OCI-LY7 (cell line): ENCODE results near the gene PODXL. TPM values are rescaled to one million over a fixed set of nuclear protein-coding genes. Genes with fewer than 3 reads are reported as not detected.

Experiments
- BruUV-seq: library from RNA; stranded (reverse); fragments of 400-500 nt; replicated peaks from 2 replicates; lab custom pipeline; 2021; lab: Mats Ljungman, UMichigan
- CTCF ChIA-PET: fragments of 300-600 bp; sonication (Branson Sonifier 250); formaldehyde crosslinking; loops from one replicate; lab custom pipeline; 2022; ENCODE audit warnings: antibody characterized with exemption; ENCODE audit not compliant: unreplicated experiment; lab: Charles Lee
- POLR2A ChIA-PET: fragments of 300-600 bp; sonication (Branson Sonifier 250); formaldehyde crosslinking; loops from one replicate; lab custom pipeline; 2022; ENCODE audit warnings: antibody characterized with exemption; lab: Charles Lee
- DNase-seq: peaks from one replicate; pipeline ENCODE4 v3.0.0-alpha.2; 2015; ENCODE audit warnings: low spot score
- H2AFZ ChIP-seq: fragments of 200-600 bp; sonication (generic), shearing (Covaris generic); 2 replicates; pipeline ENCODE4 v1.6.1; 2014; ENCODE audit warnings: mild to moderate bottlenecking, antibody characterized with exemption, low read length, moderate library complexity
- H3K27ac ChIP-seq: fragments of 200-600 bp; sonication (generic); 2 replicates; pipeline ENCODE4 v1.5.1; 2014; ENCODE audit warnings: mixed run types, low read depth, mild to moderate bottlenecking, moderate library complexity, low read length, inconsistent platforms; ENCODE audit not compliant: poor library complexity, severe bottlenecking
- H3K36me3 ChIP-seq: fragments of 200-600 bp; sonication (generic); 2 replicates; pipeline ENCODE4 v1.6.1; 2014; ENCODE audit warnings: mild to moderate bottlenecking, antibody characterized with exemption, low read length, moderate library complexity, mixed read lengths; ENCODE audit not compliant: insufficient read depth
- H3K4me1 ChIP-seq: fragments of 200-600 bp; sonication (generic); 2 replicates; pipeline ENCODE4 v1.5.1; 2014; ENCODE audit warnings: mild to moderate bottlenecking, low read length; ENCODE audit not compliant: insufficient read depth, poor library complexity, severe bottlenecking
- H3K4me2 ChIP-seq: fragments of 200-600 bp; sonication (generic); 2 replicates; pipeline ENCODE4 v1.6.1; 2014; ENCODE audit warnings: mild to moderate bottlenecking, low read length
- H3K4me3 ChIP-seq: fragments of 200-600 bp; sonication (generic); 2 replicates; pipeline ENCODE4 v1.5.1; 2014; ENCODE audit warnings: mild to moderate bottlenecking, low read depth, low read length; ENCODE audit not compliant: poor library complexity, severe bottlenecking
- H3K79me2 ChIP-seq: fragments of 200-600 bp; sonication (generic); 2 replicates; pipeline ENCODE4 v1.6.1; 2016; ENCODE audit warnings: low read depth, mild to moderate bottlenecking, low read length, moderate library complexity, mixed read lengths; ENCODE audit not compliant: insufficient read depth
- H3K9me2 ChIP-seq: fragments of 200-600 bp; sonication (generic); 2 replicates; pipeline ENCODE4 v1.6.1; 2016; ENCODE audit warnings: mild to moderate bottlenecking, low read length, mixed read lengths; ENCODE audit not compliant: insufficient read depth
- H3K9me3 ChIP-seq: fragments of 200-600 bp; sonication (generic); 2 replicates; pipeline ENCODE4 v1.6.1; 2014; ENCODE audit warnings: mild to moderate bottlenecking, mixed run types, low read length, mixed read lengths
- H4K20me1 ChIP-seq: fragments of 200-600 bp; sonication (generic); 2 replicates; pipeline ENCODE4 v1.6.1; 2014; ENCODE audit warnings: mild to moderate bottlenecking, antibody characterized with exemption, low read length, moderate library complexity, mixed read lengths; ENCODE audit not compliant: insufficient read depth
- EZH2phosphoT487 ChIP-seq: fragments of 200-600 bp; sonication (generic); IDR thresholded peaks from 2 replicates; pipeline ENCODE4 v1.6.1; 2018; ENCODE audit warnings: low read depth, borderline replicate concordance, mild to moderate bottlenecking, mixed run types, antibody characterized with exemption, low read length, moderate library complexity, mixed read lengths
- intact Hi-C: fragments of 100-400 bp; cut with micrococcal nuclease; formaldehyde crosslinking; loops from one replicate; pipeline ENCODE4 v1.10.0; 2022; ENCODE audit not compliant: unreplicated experiment
- total RNA-seq, 2 experiments: library from RNA; depleted of rRNA in 1 of 2; stranded (reverse); fragments of >200 nt in 1 of 2; shearing (Covaris generic) in 1 of 2; gene quantifications; 2 replicates each; pipeline ENCODE4 v1.2.3, GENCODE V29; 2014 to 2022
- TF ChIP-seq, protein P1 (sequence below): fragments of 200-600 bp; sonication (generic); conservative IDR thresholded peaks from 2 replicates; pipeline ENCODE4 v1.5.1; 2014; ENCODE audit warnings: mild to moderate bottlenecking, antibody characterized with exemption, low read length, moderate library complexity, mixed read lengths

The PODXL gene
- total RNA-seq, 2 experiments from 2014 or later, result 0.32 to 2.1 TPM

- TF ChIP-seq, protein P1, sequence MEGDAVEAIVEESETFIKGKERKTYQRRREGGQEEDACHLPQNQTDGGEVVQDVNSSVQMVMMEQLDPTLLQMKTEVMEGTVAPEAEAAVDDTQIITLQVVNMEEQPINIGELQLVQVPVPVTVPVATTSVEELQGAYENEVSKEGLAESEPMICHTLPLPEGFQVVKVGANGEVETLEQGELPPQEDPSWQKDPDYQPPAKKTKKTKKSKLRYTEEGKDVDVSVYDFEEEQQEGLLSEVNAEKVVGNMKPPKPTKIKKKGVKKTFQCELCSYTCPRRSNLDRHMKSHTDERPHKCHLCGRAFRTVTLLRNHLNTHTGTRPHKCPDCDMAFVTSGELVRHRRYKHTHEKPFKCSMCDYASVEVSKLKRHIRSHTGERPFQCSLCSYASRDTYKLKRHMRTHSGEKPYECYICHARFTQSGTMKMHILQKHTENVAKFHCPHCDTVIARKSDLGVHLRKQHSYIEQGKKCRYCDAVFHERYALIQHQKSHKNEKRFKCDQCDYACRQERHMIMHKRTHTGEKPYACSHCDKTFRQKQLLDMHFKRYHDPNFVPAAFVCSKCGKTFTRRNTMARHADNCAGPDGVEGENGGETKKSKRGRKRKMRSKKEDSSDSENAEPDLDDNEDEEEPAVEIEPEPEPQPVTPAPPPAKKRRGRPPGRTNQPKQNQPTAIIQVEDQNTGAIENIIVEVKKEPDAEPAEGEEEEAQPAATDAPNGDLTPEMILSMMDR, result no peak
- TF ChIP-seq EZH2phosphoT487, result no peak
- H4K20me1 ChIP-seq, result no peaks in the 10 kb centered on the region
- no peak overlapping the region for H2AFZ ChIP-seq
- H3K79me2 ChIP-seq, result no peaks in the 10 kb centered on the region
- no peaks in the 10 kb centered on the region for H3K9me3 ChIP-seq
- intact Hi-C loops, result no loop called here
- H3K27ac ChIP-seq, result no peak overlapping the region
- BruUV-seq, result no TSS peak
- no peaks in the 10 kb centered on the region for H3K9me2 ChIP-seq
- H3K4me2 ChIP-seq, result no peak overlapping the region
- no peak overlapping the region for H3K4me3 ChIP-seq
- CTCF ChIA-PET, result no interaction called here
- POLR2A ChIA-PET, result interaction anchor here (0.5 kb wide), 1 partner anchor 10 kb away, joined by 3 read pairs; no protein-coding TSS in a partner anchor
- no peaks in the 10 kb centered on the region; the same call in 1 of the 2 replicates for H3K36me3 ChIP-seq
- DNase-seq, result no peak
- H3K4me1 ChIP-seq, result no peaks in the 10 kb centered on the region
These were observed 8.1 kb downstream of the PODXL start for GRCh38 chr7:131548371-131548770.

GRCh38 chr7:131547589-131547988, 8.8 kb downstream of the PODXL start:
- BruUV-seq, result no TSS peak
- TF ChIP-seq, protein P1, result no peak
- no peak for TF ChIP-seq EZH2phosphoT487

GRCh38 chr7:131546583-131547141, 9.8 kb downstream of the PODXL start:
- Histone ChIP-seq H3K36me3 (no peaks in the 10 kb centered on the region; the same call in 1 of the 2 replicates), H4K20me1 (no peaks in the 10 kb centered on the region), H3K27ac (no peak overlapping the region), H3K9me3 (no peaks in the 10 kb centered on the region), H2AFZ (no peak overlapping the region), H3K9me2 (no peaks in the 10 kb centered on the region), H3K79me2 (no peaks in the 10 kb centered on the region), H3K4me1 (no peaks in the 10 kb centered on the region), H3K4me3 (no peak overlapping the region), H3K4me2 (no peak overlapping the region)
- intact Hi-C loops, result no loop called here
- POLR2A ChIA-PET, result interaction anchor here (0.5 kb wide), 1 partner anchor 1127 kb away, joined by 4 read pairs; no protein-coding TSS in a partner anchor
- peak; percentile 60 for DNase-seq
- no TSS peak for BruUV-seq
- CTCF ChIA-PET, result interaction anchor here (0.6 kb wide), 1 partner anchor 66 kb away, joined by 3 read pairs; no protein-coding TSS in a partner anchor
- TF ChIP-seq, protein P1, result peak; percentile 89
- no peak for TF ChIP-seq EZH2phosphoT487

More at GRCh38 chr7:131547589-131547988, 8.8 kb downstream of the PODXL start:
- Histone ChIP-seq H4K20me1 (no peaks in the 10 kb centered on the region), H3K36me3 (no peaks in the 10 kb centered on the region; the same call in 1 of the 2 replicates), H3K4me3 (no peak overlapping the region), H3K4me2 (no peak overlapping the region), H3K9me3 (no peaks in the 10 kb centered on the region), H2AFZ (no peak overlapping the region), H3K4me1 (no peaks in the 10 kb centered on the region), H3K79me2 (no peaks in the 10 kb centered on the region), H3K9me2 (no peaks in the 10 kb centered on the region), H3K27ac (no peak overlapping the region)
- DNase-seq, result no peak
- POLR2A ChIA-PET, result interaction anchor here (0.5 kb wide), 1 partner anchor 9 kb away, joined by 3 read pairs; no protein-coding TSS in a partner anchor
- intact Hi-C loops, result no loop called here
- CTCF ChIA-PET, result no interaction called here
